ENCODE measurements around the gene ANGEL1.

DNA sequence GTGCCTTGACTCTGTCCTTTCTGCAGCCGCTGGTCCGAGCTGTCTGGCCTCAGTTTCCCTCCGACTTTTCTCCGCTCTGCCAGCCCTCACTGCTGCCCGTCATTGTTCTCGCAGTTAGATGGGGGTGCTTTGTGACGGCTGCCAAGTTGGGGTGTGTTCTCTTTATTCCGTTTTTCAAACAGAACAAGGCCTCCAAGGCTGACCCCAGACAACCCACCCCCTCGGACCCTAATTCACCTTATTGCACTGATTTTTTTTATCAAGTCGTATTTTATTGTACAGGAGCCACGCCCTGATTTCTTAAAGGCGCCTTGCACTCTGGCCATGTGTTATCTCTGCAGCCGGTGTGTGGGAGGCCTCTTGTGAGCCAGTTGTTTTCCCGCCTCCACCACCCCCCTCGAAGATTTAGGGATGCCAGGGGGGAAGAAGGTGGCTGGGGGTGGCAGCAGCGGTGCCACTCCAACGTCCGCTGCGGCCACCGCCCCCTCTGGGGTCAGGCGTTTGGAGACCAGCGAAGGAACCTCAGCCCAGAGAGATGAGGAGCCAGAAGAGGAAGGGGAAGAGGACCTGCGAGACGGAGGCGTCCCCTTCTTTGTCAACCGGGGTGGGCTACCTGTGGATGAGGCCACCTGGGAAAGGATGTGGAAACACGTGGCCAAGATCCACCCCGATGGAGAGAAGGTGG is 50.1 kb downstream of the ANGEL1 start:
- no peak for TF ChIP-seq SNAI2 (CRISPR knock-in tag; IDR thresholded peaks at IDR 0.05)
- TF ChIP-seq PATZ1 (CRISPR knock-in tag; IDR thresholded peaks at IDR 0.05; ENCODE audit: borderline replicate concordance) = no peak
- TF ChIP-seq ZFP3 (CRISPR knock-in tag; IDR thresholded peaks at IDR 0.05) = no peak
- TF ChIP-seq TCF4 (CRISPR knock-in tag; IDR thresholded peaks at IDR 0.05; ENCODE audit: borderline replicate concordance) = no peak
- TF ChIP-seq ZC3H10 (CRISPR knock-in tag; IDR thresholded peaks at IDR 0.05) = no peak
- TF ChIP-seq ARNTL (CRISPR knock-in tag; IDR thresholded peaks at IDR 0.05; ENCODE audit: borderline replicate concordance, low read depth) = no peak
- no peak for TF ChIP-seq CREB5 (CRISPR knock-in tag; IDR thresholded peaks at IDR 0.05; ENCODE audit: low read depth)
- no peak for TF ChIP-seq ZNF8 (CRISPR knock-in tag; IDR thresholded peaks at IDR 0.05)
- no peak for TF ChIP-seq ZNF565 (CRISPR knock-in tag; conservative IDR thresholded peaks at IDR 0.05; ENCODE audit: low read depth)

All from SK-N-SH treated with all-trans-retinoic acid at 6 μM for 48 hours (cell line).